Thyroid gland (tissue), 4 donors: ENCODE results near the gene VAMP8.

Experiments
- POLR2A ChIP-seq, 2 donors: fragments of 450-650 bp; IDR thresholded peaks; one replicate each; pipeline ENCODE4 v1.6.1; 2017; ENCODE audit warnings: antibody characterized with exemption in 2 of 2, mild to moderate bottlenecking in 2 of 2, moderate library complexity in 1 of 2
- TF ChIP-seq, protein P1 (sequence below), 6 experiments: fragments of 200-600 bp in 3 of 6; fragments of 450-650 bp in 3 of 6; sonication (generic) in 3 of 6; IDR thresholded peaks; one replicate each; pipeline ENCODE4 v1.5.1; 2016 to 2019; ENCODE audit warnings: antibody characterized with exemption in 6 of 6, mild to moderate bottlenecking in 2 of 6, inconsistent platforms in 1 of 6, moderate library complexity in 1 of 6

DNA sequence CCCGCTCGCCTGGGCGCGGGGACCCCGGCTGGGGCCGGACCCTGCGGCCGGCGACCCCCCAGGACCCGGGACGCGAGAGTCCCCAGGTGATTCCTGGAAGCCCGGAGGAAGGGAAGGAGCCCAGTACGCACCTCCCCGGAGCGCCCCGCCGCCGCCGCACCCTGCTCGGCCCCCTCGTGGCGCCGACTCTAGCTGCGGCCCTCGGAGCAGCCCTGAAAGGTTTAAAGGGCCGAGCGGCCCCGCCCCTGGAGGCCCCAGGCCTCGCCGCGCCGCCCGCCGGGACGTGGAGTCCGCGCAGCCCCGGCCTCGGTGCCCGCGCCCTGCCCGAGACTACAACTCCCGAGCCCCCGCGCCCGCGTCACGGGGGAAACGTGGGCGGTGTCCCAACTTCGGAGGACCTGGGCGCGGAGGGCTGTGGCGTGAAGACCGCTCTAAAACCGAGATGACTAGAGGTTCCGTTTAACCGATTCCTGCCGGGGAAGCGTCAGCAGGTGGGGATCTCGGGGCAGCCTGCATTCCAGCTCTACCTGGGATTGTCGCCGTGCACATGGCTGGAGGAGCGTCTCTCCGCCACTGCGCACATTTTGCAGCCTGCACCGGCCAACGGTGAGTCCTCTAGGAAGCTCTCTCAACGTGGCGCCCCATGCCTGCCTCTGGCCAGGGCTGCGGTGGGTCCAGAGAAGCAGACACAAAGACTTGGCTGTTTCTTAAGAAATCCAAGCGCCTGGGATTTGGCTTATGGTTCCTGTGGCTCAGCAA, 25.3 kb downstream of the VAMP8 start, which contains the start of gene TMEM150A:
- TF ChIP-seq, protein P1, sequence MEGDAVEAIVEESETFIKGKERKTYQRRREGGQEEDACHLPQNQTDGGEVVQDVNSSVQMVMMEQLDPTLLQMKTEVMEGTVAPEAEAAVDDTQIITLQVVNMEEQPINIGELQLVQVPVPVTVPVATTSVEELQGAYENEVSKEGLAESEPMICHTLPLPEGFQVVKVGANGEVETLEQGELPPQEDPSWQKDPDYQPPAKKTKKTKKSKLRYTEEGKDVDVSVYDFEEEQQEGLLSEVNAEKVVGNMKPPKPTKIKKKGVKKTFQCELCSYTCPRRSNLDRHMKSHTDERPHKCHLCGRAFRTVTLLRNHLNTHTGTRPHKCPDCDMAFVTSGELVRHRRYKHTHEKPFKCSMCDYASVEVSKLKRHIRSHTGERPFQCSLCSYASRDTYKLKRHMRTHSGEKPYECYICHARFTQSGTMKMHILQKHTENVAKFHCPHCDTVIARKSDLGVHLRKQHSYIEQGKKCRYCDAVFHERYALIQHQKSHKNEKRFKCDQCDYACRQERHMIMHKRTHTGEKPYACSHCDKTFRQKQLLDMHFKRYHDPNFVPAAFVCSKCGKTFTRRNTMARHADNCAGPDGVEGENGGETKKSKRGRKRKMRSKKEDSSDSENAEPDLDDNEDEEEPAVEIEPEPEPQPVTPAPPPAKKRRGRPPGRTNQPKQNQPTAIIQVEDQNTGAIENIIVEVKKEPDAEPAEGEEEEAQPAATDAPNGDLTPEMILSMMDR (IDR thresholded peaks at IDR 0.05), result peak in 3 of 6 experiments; percentile 45 to 62 (median 50)
- peak; percentile 58 to 90 for TF ChIP-seq POLR2A (IDR thresholded peaks at IDR 0.05)
